Epithelial cell of proximal tubule (primary cell): ENCODE data around the gene CEP112. TPM values are rescaled to one million over a fixed set of nuclear protein-coding genes. Genes with fewer than 3 reads are reported as not detected.
"Not testable (repeated sequence)": the region's sequence is repeated elsewhere in the genome, so short reads cannot be mapped to it uniquely, and the experiment has no call there.

Source experiments
- DNase-seq: peaks from one replicate; pipeline ENCODE4 v3.0.0-alpha.2; 2011; ENCODE audit warnings: low read depth
- H3K4me3 ChIP-seq: 2 replicates; pipeline ENCODE4 v1.5.1; 2011; ENCODE audit warnings: low read depth, mild to moderate bottlenecking, low read length
- total RNA-seq: library from RNA; depleted of rRNA; stranded (reverse); fragments of >200 nt; gene quantifications from 2 replicates; pipeline ENCODE4 v1.2.3, GENCODE V29; 2015
- TF ChIP-seq, protein P1 (sequence below): conservative IDR thresholded peaks from 2 replicates; pipeline ENCODE4 v1.5.1; 2012; ENCODE audit warnings: low read depth, mild to moderate bottlenecking, low read length

Gene CEP112
- total RNA-seq, 1 donor from 2014 or later, result 4.7 TPM

DNA sequence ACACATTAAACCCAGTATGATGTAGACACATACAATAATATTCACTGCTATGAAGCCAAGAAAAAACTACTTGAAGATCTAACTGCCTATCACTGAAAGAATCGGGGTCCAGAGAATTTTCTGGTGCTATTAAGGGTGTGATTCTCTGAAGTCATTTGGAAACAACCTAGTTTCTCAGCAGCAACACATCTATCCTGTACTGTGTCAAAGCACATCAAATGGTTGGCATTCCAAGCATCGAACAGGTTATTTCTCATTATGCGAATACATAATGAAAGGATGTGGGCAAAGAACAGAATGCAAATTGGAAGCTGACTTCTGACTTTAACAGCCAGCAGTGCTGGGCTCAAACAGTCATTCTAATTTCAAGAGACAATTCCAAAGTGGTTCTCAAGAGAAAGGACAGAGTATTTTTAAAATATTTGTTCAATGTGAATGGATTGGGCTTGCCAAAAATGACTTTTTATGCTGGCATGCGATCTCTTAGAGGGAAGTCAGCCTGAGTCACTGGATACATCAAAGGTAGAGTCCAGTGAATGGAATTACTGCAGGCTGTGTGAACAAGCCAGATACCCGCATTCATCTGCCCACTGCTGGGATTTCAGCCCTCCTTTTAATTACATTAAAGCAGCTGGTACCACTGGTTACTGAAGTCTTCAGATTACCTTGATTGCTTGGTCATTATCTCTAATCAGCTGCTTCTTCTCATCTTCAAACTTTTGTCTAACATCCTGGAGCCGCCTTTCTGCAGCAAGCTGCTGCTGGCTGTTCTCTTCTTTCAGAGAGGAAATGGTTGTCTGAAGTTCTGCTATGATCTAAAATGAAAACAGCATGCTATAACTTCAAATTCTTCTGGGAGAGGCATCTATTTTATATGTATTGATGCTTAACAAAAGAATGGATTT lies 449.3 kb downstream of the CEP112 start:
- H3K4me3 ChIP-seq, result no peak overlapping the region
- DNase-seq, result peak; percentile 22
- TF ChIP-seq, protein P1, sequence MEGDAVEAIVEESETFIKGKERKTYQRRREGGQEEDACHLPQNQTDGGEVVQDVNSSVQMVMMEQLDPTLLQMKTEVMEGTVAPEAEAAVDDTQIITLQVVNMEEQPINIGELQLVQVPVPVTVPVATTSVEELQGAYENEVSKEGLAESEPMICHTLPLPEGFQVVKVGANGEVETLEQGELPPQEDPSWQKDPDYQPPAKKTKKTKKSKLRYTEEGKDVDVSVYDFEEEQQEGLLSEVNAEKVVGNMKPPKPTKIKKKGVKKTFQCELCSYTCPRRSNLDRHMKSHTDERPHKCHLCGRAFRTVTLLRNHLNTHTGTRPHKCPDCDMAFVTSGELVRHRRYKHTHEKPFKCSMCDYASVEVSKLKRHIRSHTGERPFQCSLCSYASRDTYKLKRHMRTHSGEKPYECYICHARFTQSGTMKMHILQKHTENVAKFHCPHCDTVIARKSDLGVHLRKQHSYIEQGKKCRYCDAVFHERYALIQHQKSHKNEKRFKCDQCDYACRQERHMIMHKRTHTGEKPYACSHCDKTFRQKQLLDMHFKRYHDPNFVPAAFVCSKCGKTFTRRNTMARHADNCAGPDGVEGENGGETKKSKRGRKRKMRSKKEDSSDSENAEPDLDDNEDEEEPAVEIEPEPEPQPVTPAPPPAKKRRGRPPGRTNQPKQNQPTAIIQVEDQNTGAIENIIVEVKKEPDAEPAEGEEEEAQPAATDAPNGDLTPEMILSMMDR, result no peak

DNA sequence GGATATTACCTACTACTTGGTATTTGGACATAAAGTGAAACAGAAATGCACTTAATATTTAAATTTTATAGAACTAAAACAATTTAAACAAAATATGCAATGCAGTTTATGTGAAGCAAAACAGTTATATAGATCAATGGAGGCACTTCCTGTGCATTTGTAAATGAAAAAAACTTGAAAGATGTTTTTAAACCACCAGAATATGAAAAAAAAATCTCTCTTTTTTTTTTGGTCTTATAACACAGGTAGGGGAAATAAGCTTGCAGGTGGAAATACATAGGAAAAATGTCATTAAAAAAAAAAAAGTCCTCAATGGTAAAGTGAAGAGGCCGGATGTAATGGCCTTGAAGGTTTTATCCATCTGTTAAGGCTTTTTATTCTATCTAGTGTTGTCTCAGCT lies 450.2 kb downstream of the CEP112 start:
- H3K4me3 ChIP-seq, result no peak overlapping the region
- TF ChIP-seq, protein P1, result no peak
- DNase-seq, result no peak

DNA sequence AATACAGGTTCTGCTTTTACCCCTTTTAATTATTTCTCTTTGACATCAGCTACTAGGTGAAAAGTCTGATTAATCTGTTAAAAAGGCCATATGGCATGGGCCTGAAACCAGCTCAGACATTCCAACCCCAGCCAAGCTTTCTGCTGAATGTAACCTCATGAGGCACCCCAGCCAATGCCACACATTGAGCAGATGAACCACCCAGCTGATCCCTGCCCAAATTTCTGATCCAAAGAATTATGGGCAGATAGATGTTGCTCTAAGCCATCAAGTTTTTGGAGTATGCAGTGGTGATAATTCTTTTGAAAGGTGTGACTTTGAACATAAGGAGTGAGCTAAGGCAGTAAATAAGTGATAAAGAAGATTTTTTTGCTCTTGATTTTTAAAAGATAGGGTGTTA lies 452.9 kb downstream of the CEP112 start:
- H3K4me3 ChIP-seq, result no peak overlapping the region
- DNase-seq, result no peak
- TF ChIP-seq, protein P1, result no peak

DNA sequence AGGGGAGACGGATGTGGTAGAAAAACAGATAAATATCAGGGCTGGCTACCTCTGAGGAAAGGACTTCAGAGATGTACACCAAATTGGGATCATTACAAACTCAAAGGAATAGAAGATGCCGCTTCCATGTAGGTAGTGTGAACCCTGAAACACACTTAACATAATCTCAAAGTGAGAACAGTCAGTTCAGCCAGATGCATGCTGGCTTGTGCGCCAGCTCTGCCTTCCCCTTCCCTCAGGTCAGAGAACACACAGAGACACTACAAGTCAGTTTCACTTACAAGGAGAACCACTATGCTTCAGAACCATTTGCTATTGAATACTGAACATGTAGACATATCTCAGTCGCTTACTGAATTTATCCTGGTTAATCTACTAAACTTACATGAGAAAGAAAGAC lies 454.5 kb downstream of the CEP112 start:
- DNase-seq, result no peak
- TF ChIP-seq, protein P1, result no peak
- H3K4me3 ChIP-seq, result no peak overlapping the region

DNA sequence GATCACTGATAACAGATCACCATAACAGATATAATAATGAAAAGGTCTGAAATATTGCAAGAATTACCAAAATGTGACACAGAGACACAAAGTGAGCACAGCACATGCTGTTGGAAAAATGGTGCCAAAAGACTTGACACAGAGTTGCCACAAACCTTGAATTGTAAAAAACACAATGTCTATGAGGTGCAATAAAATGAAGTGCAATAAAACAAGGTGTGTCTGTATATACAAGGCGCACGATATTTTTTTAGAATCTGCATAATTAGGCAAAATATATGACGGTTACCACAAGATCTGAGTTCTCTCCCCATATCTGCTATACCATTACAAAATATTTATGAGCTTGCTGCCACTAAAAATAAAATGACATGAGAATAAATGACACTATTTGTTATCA lies 458.6 kb downstream of the CEP112 start:
- TF ChIP-seq, protein P1, result no peak
- DNase-seq, result no peak
- H3K4me3 ChIP-seq, result no peak overlapping the region

DNA sequence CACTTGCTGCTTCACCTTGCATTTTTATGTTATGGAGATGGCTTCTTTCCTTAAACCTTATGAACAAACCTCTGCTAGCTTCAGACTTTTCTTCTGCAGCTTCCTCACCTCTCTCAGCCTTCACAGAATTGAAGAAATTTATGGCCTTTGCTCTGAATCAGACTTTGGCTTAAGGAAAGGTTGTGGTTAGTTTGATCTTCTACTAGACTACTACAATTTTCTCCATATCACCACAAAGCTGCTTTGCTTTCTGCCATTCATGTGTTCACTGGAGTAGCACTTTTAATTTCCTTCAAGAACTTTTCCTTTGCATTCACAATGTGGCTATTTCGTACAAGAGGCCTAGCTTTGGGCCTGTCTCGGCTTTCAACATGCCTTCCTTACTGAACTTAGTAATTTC lies 459.3 kb downstream of the CEP112 start:
- H3K4me3 ChIP-seq, DNase-seq: not testable (repeated sequence)

DNA sequence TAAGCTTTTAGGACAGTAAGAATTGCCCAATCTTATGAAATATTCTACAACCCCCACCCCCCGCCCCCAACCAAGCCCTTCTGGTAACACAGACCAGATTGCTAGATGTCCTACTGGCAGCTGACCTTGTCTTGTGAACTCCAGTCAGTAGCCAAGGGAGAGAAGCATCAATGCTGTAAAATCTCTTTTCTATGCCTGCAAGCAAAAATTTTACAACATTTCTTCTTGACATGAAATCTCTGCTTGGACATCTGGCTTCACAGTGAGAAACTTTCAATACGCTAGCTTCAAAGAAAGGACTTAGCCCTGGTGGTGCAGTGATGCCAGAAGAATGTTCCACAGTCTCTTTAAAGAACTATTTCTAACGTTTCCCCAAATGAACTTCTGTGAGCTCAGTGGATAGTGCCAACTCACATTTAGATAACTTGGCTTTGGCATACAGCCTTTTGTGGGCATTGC lies 461.2 kb downstream of the CEP112 start:
- TF ChIP-seq, protein P1, result no peak
- no peak for DNase-seq

More for the DNA sequence above, 461.2 kb downstream of the CEP112 start:
- no peak overlapping the region for H3K4me3 ChIP-seq
